ENCODE results near the gene KCNMA1. TPM values are rescaled to one million over a fixed set of nuclear protein-coding genes. Genes with fewer than 3 reads are reported as not detected.

Gene KCNMA1
- total and polyA plus RNA-seq, 2 donors (not counting 1 experiment from before 2014, with no cell fraction given), result 0.82 to 3.1 TPM

DNA sequence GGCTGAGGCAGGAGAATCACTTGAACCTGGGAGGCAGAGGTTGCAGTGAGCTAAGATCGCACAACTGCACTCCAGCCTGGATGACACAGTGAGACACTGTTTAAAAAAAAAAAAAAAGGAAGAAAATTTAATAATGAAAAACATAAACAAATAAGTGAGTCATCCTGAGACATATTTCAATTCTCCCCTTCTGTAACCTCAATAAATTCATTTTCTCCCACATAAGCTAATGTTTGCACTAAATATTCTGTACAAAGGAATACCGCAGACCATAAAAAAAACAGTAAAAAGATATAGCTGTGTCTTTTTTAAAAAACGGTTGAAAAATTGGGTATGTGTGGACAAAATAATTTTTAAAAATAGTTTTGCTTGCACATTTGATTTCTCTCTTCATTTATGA, 654.0 kb downstream of the KCNMA1 start:
- intact Hi-C loops (cut with micrococcal nuclease), result loop anchor here (5.0 kb wide), 1 partner anchor 946 kb away; no protein-coding TSS in a partner anchor
- Mint-ChIP-seq H3K27ac (no peak overlapping the region), H3K4me3 (no peak overlapping the region), H3K27me3 (no peaks in the 10 kb centered on the region), H3K9me3 (ENCODE audit: insufficient read depth) (no peaks in the 10 kb centered on the region), H3K4me1 (no peaks in the 10 kb centered on the region)
- Histone ChIP-seq H3K36me3 (replicated peaks in 1 of 2; ENCODE audit: control extremely low read depth in 1 of 2, control insufficient read depth in 1 of 2, extremely low read depth in 1 of 2, insufficient read depth in 2 of 2, low read length in 1 of 2) (no peaks in the 10 kb centered on the region), H3K27me3 (replicated peaks in 1 of 4; ENCODE audit: control extremely low read depth in 1 of 4, control insufficient read depth in 3 of 4, insufficient read depth in 4 of 4, low read length in 3 of 4) (peaks cover 0 to 3% (median 0%) of the 10 kb centered on the region in 4 experiments), H3K4me1 (ENCODE audit: control insufficient read depth in 2 of 2, insufficient read depth in 2 of 2, low read length in 2 of 2) (no peaks in the 10 kb centered on the region), H3K9ac (ENCODE audit: low read length) (no peak overlapping the region), H3K79me2 (ENCODE audit: control insufficient read depth, insufficient read depth, low read length) (no peaks in the 10 kb centered on the region), H4K20me1 (ENCODE audit: control insufficient read depth, insufficient read depth, low read length, poor library complexity, severe bottlenecking) (no peaks in the 10 kb centered on the region), H3K4me2 (replicated peaks; ENCODE audit: low read depth, low read length, poor library complexity, severe bottlenecking) (no peak overlapping the region), H3K27ac (ENCODE audit: low read length in 2 of 2) (no peak overlapping the region), H2AFZ (ENCODE audit: insufficient read depth, low read depth, low read length, poor library complexity, severe bottlenecking) (no peak overlapping the region), H3K9me3 (ENCODE audit: control extremely low read depth in 1 of 3, control insufficient read depth in 2 of 3, insufficient read depth in 1 of 3, low read length in 2 of 3) (no peaks in the 10 kb centered on the region), H3K4me3 (ENCODE audit: control extremely low read depth in 1 of 5, extremely low read depth in 1 of 5, insufficient read depth in 1 of 5, low read depth in 2 of 5, low read length in 4 of 5) (no peak overlapping the region)
- TF ChIP-seq, protein P1, sequence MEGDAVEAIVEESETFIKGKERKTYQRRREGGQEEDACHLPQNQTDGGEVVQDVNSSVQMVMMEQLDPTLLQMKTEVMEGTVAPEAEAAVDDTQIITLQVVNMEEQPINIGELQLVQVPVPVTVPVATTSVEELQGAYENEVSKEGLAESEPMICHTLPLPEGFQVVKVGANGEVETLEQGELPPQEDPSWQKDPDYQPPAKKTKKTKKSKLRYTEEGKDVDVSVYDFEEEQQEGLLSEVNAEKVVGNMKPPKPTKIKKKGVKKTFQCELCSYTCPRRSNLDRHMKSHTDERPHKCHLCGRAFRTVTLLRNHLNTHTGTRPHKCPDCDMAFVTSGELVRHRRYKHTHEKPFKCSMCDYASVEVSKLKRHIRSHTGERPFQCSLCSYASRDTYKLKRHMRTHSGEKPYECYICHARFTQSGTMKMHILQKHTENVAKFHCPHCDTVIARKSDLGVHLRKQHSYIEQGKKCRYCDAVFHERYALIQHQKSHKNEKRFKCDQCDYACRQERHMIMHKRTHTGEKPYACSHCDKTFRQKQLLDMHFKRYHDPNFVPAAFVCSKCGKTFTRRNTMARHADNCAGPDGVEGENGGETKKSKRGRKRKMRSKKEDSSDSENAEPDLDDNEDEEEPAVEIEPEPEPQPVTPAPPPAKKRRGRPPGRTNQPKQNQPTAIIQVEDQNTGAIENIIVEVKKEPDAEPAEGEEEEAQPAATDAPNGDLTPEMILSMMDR (IDR thresholded peaks at IDR 0.05), result no peak
- TF ChIP-seq EZH2 (IDR thresholded peaks at IDR 0.05; ENCODE audit: borderline replicate concordance, insufficient read depth, low read depth, low read length, poor library complexity, severe bottlenecking), result no peak
- ChIA-PET POLR2A (no interaction called here), CTCF (interaction anchor here (0.7 to 3.4 kb wide), 6 partner anchors 9 to 1582 kb away, joined by 3 to 25 read pairs (median 4); partner anchors contain the start of gene ZNF503)
- ATAC-seq (ENCODE audit: low read depth), result no peak
- WGBS (ENCODE audit: insufficient coverage), result no CpG with 5 or more reads among the region's 3 CpGs
- DNase-seq, result no peak

DNA sequence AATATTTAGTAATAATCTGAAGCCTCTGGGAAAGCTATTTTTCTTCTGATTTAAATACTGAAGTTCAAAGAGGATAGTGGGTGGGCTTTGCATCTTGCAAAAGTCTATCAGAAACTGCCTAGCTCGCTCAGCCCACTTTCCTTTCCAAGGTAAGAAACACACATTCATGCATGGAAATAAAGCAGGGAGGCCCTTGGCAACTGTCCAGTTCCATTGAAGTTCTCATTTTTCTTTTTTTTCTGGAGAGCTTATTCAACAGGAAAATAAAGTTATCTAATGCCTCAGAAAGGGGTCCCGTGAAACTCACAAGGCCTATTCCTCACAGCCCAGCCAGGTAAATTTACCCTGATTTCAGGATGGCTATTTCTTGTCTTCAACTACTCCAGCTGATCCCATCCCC, 654.9 kb downstream of the KCNMA1 start:
- no peaks in the 10 kb centered on the region for H3K4me1 Mint-ChIP-seq
- no peak for TF ChIP-seq EZH2 (IDR thresholded peaks at IDR 0.05; ENCODE audit: borderline replicate concordance, insufficient read depth, low read depth, low read length, poor library complexity, severe bottlenecking)
- TF ChIP-seq, protein P1 (IDR thresholded peaks at IDR 0.05), result no peak
- no peaks in the 10 kb centered on the region for H3K36me3 ChIP-seq (replicated peaks in 1 of 2; ENCODE audit: control extremely low read depth in 1 of 2, control insufficient read depth in 1 of 2, extremely low read depth in 1 of 2, insufficient read depth in 2 of 2, low read length in 1 of 2)
- ChIA-PET CTCF (interaction anchor here (3.4 kb wide), 1 partner anchor 11 kb away, joined by 25 read pairs; no protein-coding TSS in a partner anchor), POLR2A (no interaction called here)
- H3K4me2 ChIP-seq (replicated peaks; ENCODE audit: low read depth, low read length, poor library complexity, severe bottlenecking), result no peak overlapping the region
- no peak overlapping the region for H3K4me3 Mint-ChIP-seq
- no peak overlapping the region for H3K4me3 ChIP-seq (ENCODE audit: control extremely low read depth in 1 of 5, extremely low read depth in 1 of 5, insufficient read depth in 1 of 5, low read depth in 2 of 5, low read length in 4 of 5)
- H3K9me3 ChIP-seq (ENCODE audit: control extremely low read depth in 1 of 3, control insufficient read depth in 2 of 3, insufficient read depth in 1 of 3, low read length in 2 of 3), result no peaks in the 10 kb centered on the region
- peaks cover 0 to 3% (median 0%) of the 10 kb centered on the region in 4 experiments for H3K27me3 ChIP-seq (replicated peaks in 1 of 4; ENCODE audit: control extremely low read depth in 1 of 4, control insufficient read depth in 3 of 4, insufficient read depth in 4 of 4, low read length in 3 of 4)
- H3K9ac ChIP-seq (ENCODE audit: low read length), result no peak overlapping the region
- no peak overlapping the region for H2AFZ ChIP-seq (ENCODE audit: insufficient read depth, low read depth, low read length, poor library complexity, severe bottlenecking)
- H3K27me3 Mint-ChIP-seq, result no peaks in the 10 kb centered on the region
- intact Hi-C loops (cut with micrococcal nuclease), result loop anchor here (5.0 kb wide), 1 partner anchor 945 kb away; no protein-coding TSS in a partner anchor
- no peak overlapping the region for H3K27ac ChIP-seq (ENCODE audit: low read length in 2 of 2)
- ATAC-seq (ENCODE audit: low read depth) (no peak), DNase-seq (no peak)
- H3K79me2 ChIP-seq (ENCODE audit: control insufficient read depth, insufficient read depth, low read length), result no peaks in the 10 kb centered on the region
- no peaks in the 10 kb centered on the region for H4K20me1 ChIP-seq (ENCODE audit: control insufficient read depth, insufficient read depth, low read length, poor library complexity, severe bottlenecking)
- 83% methylated on average over 1 of the region's 2 CpGs for WGBS (ENCODE audit: insufficient coverage)
- no peaks in the 10 kb centered on the region for H3K4me1 ChIP-seq (ENCODE audit: control insufficient read depth in 2 of 2, insufficient read depth in 2 of 2, low read length in 2 of 2)
- no peak overlapping the region for H3K27ac Mint-ChIP-seq
- no peaks in the 10 kb centered on the region for H3K9me3 Mint-ChIP-seq (ENCODE audit: insufficient read depth)

Measured in B cell (primary cell).